DND-41 (cell line): ENCODE measurements around the gene KIF26A.

ENCODE experiments used
- CTCF ChIP-seq: IDR thresholded peaks from 2 replicates; pipeline ENCODE4 v1.5.1; 2012; ENCODE audit warnings: borderline replicate concordance, low read length, moderate library complexity, mild to moderate bottlenecking; ENCODE audit not compliant: poor library complexity, severe bottlenecking; ENCODE audit errors: extremely low read depth
- EZH2 ChIP-seq: IDR thresholded peaks from 3 replicates; pipeline ENCODE4 v1.6.1; 2012; ENCODE audit warnings: borderline replicate concordance, low read depth, mild to moderate bottlenecking, moderate library complexity, low read length, inconsistent platforms; ENCODE audit not compliant: severe bottlenecking

GRCh38 chr14:104096318-104096717 is 42.1 kb upstream of the KIF26A start:
- TF ChIP-seq CTCF (no peak), EZH2 (no peak)
